GM12878 (cell line): ENCODE measurements around the gene PTPRM. TPM values are rescaled to one million over a fixed set of nuclear protein-coding genes. Genes with fewer than 3 reads are reported as not detected.

ENCODE experiments used
- ATAC-seq: fragments of 200-7000 bp; cut with Tn5 transposase; 3 replicates; pipeline ENCODE4 v1.9.1; 2020; ENCODE audit warnings: mild to moderate bottlenecking, moderate library complexity
- BruUV-seq: library from RNA; stranded (reverse); fragments of 400-500 nt; replicated peaks from 2 replicates; lab custom pipeline; 2021; lab: Mats Ljungman, UMichigan
- CTCF ChIA-PET: fragments of 300-600 bp; sonication (Branson Sonifier 250); formaldehyde crosslinking; extraction: SDS; loops from one replicate; lab custom pipeline; 2021; ENCODE audit warnings: inconsistent platforms; lab: Yijun Ruan, JAX
- POLR2A ChIA-PET: fragments of 350-600 bp; formaldehyde crosslinking; extraction: SDS; loops from one replicate; lab custom pipeline; 2021; ENCODE audit warnings: inconsistent platforms; lab: Charles Lee
- RAD21 ChIA-PET: fragments of 300-600 bp; sonication (Branson Sonifier 250); formaldehyde crosslinking; loops from one replicate; lab custom pipeline; 2023; ENCODE audit warnings: antibody characterized with exemption; ENCODE audit not compliant: unreplicated experiment; lab: Charles Lee
- SMC1A ChIA-PET: fragments of 300-600 bp; sonication (Branson Sonifier 250); formaldehyde crosslinking; loops from one replicate; lab custom pipeline; 2023; ENCODE audit not compliant: unreplicated experiment, uncharacterized antibody; lab: Charles Lee
- DNase-seq: peaks from one replicate; pipeline ENCODE4 v3.0.0-alpha.2; 2011; ENCODE audit warnings: low read depth, low spot score
- FAIRE-seq: peaks from 3 replicates; lab custom pipeline; 2011; peaks lifted over from hg19 to GRCh38; lab: Jason Lieb, UNC
- H2AFZ ChIP-seq: 2 replicates; pipeline ENCODE4 v1.6.0; 2011; ENCODE audit warnings: low read depth, low read length, control low read depth; ENCODE audit not compliant: control insufficient read depth
- H3K27ac ChIP-seq: 2 replicates; pipeline ENCODE4 v1.5.1; 2011; ENCODE audit warnings: control low read depth; ENCODE audit not compliant: control insufficient read depth, insufficient read depth
- H3K27me3 ChIP-seq, 2 experiments: replicated peaks in 1 of 2; 2 replicates each; pipeline versions ENCODE4 v1.6.0 to v1.6.1; 2011; ENCODE audit warnings: low read length in 1 of 2; ENCODE audit not compliant: control insufficient read depth in 2 of 2, insufficient read depth in 2 of 2
- H3K36me3 ChIP-seq, 2 experiments: 2 replicates each; pipeline ENCODE4 v1.5.1; 2011; ENCODE audit warnings: low read length in 1 of 2; ENCODE audit not compliant: control insufficient read depth in 2 of 2, insufficient read depth in 2 of 2
- H3K4me1 ChIP-seq: 2 replicates; pipeline ENCODE4 v1.6.1; 2011; ENCODE audit warnings: mild to moderate bottlenecking, low read length, moderate library complexity, mixed read lengths; ENCODE audit not compliant: control insufficient read depth, insufficient read depth
- H3K4me2 ChIP-seq: 2 replicates; pipeline ENCODE4 v1.6.0; 2011; ENCODE audit warnings: control low read depth; ENCODE audit not compliant: control insufficient read depth, insufficient read depth
- H3K4me3 ChIP-seq: fragments of 200-600 bp; sonication (generic); 2 replicates; pipeline ENCODE4 v1.5.1; 2016
- H3K79me2 ChIP-seq: 2 replicates; pipeline ENCODE4 v1.6.0; 2011; ENCODE audit warnings: low read length; ENCODE audit not compliant: control insufficient read depth, insufficient read depth
- H3K9ac ChIP-seq: 2 replicates; pipeline ENCODE4 v1.8.0; 2011; ENCODE audit warnings: low read length, control low read depth, mixed read lengths; ENCODE audit not compliant: control insufficient read depth, insufficient read depth
- H3K9me3 ChIP-seq: replicated peaks from 3 replicates; pipeline ENCODE4 v1.5.1; 2011; ENCODE audit warnings: mild to moderate bottlenecking, low read length; ENCODE audit not compliant: control insufficient read depth, insufficient read depth
- H4K20me1 ChIP-seq: 2 replicates; pipeline ENCODE4 v1.6.0; 2011; ENCODE audit not compliant: control insufficient read depth, insufficient read depth
- BCL11A ChIP-seq: IDR thresholded peaks from 2 replicates; pipeline ENCODE4 v1.6.1; 2011; ENCODE audit warnings: low read depth, low read length
- CBX5 ChIP-seq: sonication (generic); IDR thresholded peaks from 2 replicates; pipeline ENCODE4 v1.6.1; 2016; ENCODE audit warnings: low read depth, moderate library complexity, mild to moderate bottlenecking, inconsistent platforms
- EP300 ChIP-seq, 2 experiments: fragments of 150-350 bp in 1 of 2; IDR thresholded peaks; 2 replicates each; pipeline ENCODE4 v1.6.1; 2011 to 2012; ENCODE audit warnings: low read depth in 2 of 2, low read length in 2 of 2, borderline replicate concordance in 1 of 2, improper control_type of control experiment in 1 of 2, inconsistent platforms in 1 of 2; ENCODE audit not compliant: control insufficient read depth in 1 of 2
- HCFC1 ChIP-seq: fragments of 150-350 bp; IDR thresholded peaks from 2 replicates; pipeline ENCODE4 v1.6.1; 2014; ENCODE audit warnings: low read length
- HDGF ChIP-seq: fragments of 450-650 bp; IDR thresholded peaks from 2 replicates; pipeline ENCODE4 v1.6.1; 2016; ENCODE audit warnings: antibody characterized with exemption
- NFYA ChIP-seq: IDR thresholded peaks from 2 replicates; pipeline ENCODE4 v1.6.1; 2011; ENCODE audit warnings: low read depth, mild to moderate bottlenecking, low read length, improper control_type of control experiment, borderline replicate concordance
- RB1 ChIP-seq: fragments of 450-650 bp; formaldehyde crosslinking; IDR thresholded peaks from 2 replicates; pipeline ENCODE4 v1.6.1; 2017; ENCODE audit warnings: mild to moderate bottlenecking, borderline replicate concordance
- SMAD1 ChIP-seq: fragments of 450-650 bp; IDR thresholded peaks from 2 replicates; pipeline ENCODE4 v1.6.1; 2018; ENCODE audit warnings: mild to moderate bottlenecking, low read depth; ENCODE audit not compliant: partially characterized antibody
- SMARCA5 ChIP-seq: fragments of 450-650 bp; IDR thresholded peaks from 2 replicates; pipeline ENCODE4 v1.6.1; 2017; ENCODE audit warnings: mild to moderate bottlenecking
- SREBF1 ChIP-seq: IDR thresholded peaks from 2 replicates; pipeline ENCODE4 v1.6.1; 2012; ENCODE audit warnings: mild to moderate bottlenecking, low read length
- STAT1 ChIP-seq: fragments of 450-650 bp; conservative IDR thresholded peaks from 2 replicates; pipeline ENCODE4 v1.6.1; 2014; ENCODE audit warnings: antibody characterized with exemption, mild to moderate bottlenecking
- WGBS: methylation state at CpG from one replicate; pipeline ENCODE4 v1.1.6; 2016; ENCODE audit warnings: low lambda C conversion rate; ENCODE audit not compliant: insufficient replicate concordance, insufficient coverage; ENCODE audit errors: missing lambda C conversion rate; 5-methylcytosine and 5-hydroxymethylcytosine counted together
- in situ Hi-C: fragments of 300-500 bp; cut with MboI; formaldehyde crosslinking; loops from 9 replicates; pipeline ENCODE4 v1.14.3; 2018; ENCODE audit warnings: mixed read lengths
- intact Hi-C: fragments of 100-400 bp; cut with micrococcal nuclease; formaldehyde crosslinking; loops from one replicate; pipeline ENCODE4 v1.14.2; 2022; ENCODE audit not compliant: unreplicated experiment
- polyA plus RNA-seq, 11 experiments: library from polyadenylated mRNA; depleted of rRNA in 4 of 11; unstranded in 6 of 11; stranded (reverse) in 5 of 11; fragments of >200 nt; fragmentation: Nextera tagmentation in 4 of 11; fragmentation: Illumina TruSeq in 1 of 11; extraction: Ambion mirVana in 4 of 11; extraction: Trizol in 1 of 11; gene quantifications; 1 replicate in 1 of 11; 2 replicates in 10 of 11; pipeline versions ENCODE4 v1.2.1 to v1.2.3, GENCODE V29; 2011 to 2016; ENCODE audit warnings: inconsistent platforms in 2 of 11, missing spikeins in 2 of 11, low read depth in 1 of 11
- total RNA-seq, 4 experiments: library from RNA; depleted of rRNA in 3 of 4; stranded (reverse); fragments of >200 nt in 3 of 4; fragmentation: Illumina TruSeq in 1 of 4; extraction: Trizol in 1 of 4; gene quantifications; 2 replicates each; pipeline versions ENCODE4 v1.2.1 to v1.2.3, GENCODE V29; 2013 to 2021
- TF ChIP-seq, protein P1 (sequence below): fragments of 450-650 bp; IDR thresholded peaks from 2 replicates; pipeline ENCODE4 v1.6.1; 2017; ENCODE audit warnings: low read depth, mild to moderate bottlenecking, moderate library complexity
- TF ChIP-seq, protein P2 (sequence below): fragments of 150-350 bp; IDR thresholded peaks from 2 replicates; pipeline ENCODE4 v1.6.1; 2014; ENCODE audit warnings: mild to moderate bottlenecking, low read depth, low read length
- TF ChIP-seq, protein P3 (sequence below): IDR thresholded peaks from 2 replicates; pipeline ENCODE4 v1.6.1; 2012; ENCODE audit warnings: low read length, inconsistent platforms

Gene PTPRM
- total and polyA plus RNA-seq, 10 of the 15 experiments (the other 5 are each of a cell fraction or from before 2014, with no cell fraction given): 0.07 to 22.6 (median 0.60) TPM

DNA sequence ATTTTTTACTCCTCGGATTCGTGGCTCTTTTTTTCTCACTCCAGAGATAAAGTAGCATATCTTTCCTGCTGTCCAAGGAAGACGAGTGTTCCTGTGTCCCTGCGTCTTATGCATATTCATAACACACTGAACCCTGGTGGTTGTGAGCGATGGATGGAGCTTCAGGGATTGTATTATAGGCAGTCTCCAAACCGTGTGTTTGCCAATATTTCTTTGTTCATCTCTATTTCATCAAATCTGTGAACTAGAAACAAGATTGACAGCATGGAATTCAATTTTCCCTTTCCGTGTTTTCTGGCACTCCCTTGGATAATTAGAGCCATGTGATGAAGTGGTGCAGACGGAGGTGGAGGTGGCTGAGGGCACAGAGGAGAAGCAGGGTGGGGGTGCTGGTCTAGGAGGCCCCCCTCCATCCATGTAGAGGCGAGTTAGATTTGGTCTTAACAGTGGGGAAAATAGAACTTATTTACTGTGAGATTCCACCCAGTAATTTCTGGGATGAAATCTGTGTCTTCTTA lies 240.9 kb downstream of the PTPRM start:
- intact Hi-C loops: no loop called here
- RAD21 ChIA-PET: no interaction called here
- DNase-seq: no peak
- Histone ChIP-seq H3K4me3 (no peak overlapping the region), H3K4me2 (no peak overlapping the region), H3K27ac (no peak overlapping the region), H3K9me3 (no peaks in the 10 kb centered on the region), H3K27me3 (no peaks in the 10 kb centered on the region), H3K79me2 (no peaks in the 10 kb centered on the region), H3K9ac (no peak overlapping the region), H3K4me1 (no peaks in the 10 kb centered on the region), H4K20me1 (no peaks in the 10 kb centered on the region), H2AFZ (no peak overlapping the region), H3K36me3 (no peaks in the 10 kb centered on the region)
- no TSS peak for BruUV-seq
- POLR2A ChIA-PET: no interaction called here
- WGBS: 9% methylated on average over 9 of the region's 9 CpGs
- TF ChIP-seq, protein P1, sequence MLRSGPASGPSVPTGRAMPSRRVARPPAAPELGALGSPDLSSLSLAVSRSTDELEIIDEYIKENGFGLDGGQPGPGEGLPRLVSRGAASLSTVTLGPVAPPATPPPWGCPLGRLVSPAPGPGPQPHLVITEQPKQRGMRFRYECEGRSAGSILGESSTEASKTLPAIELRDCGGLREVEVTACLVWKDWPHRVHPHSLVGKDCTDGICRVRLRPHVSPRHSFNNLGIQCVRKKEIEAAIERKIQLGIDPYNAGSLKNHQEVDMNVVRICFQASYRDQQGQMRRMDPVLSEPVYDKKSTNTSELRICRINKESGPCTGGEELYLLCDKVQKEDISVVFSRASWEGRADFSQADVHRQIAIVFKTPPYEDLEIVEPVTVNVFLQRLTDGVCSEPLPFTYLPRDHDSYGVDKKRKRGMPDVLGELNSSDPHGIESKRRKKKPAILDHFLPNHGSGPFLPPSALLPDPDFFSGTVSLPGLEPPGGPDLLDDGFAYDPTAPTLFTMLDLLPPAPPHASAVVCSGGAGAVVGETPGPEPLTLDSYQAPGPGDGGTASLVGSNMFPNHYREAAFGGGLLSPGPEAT: no peak
- TF ChIP-seq, protein P2, sequence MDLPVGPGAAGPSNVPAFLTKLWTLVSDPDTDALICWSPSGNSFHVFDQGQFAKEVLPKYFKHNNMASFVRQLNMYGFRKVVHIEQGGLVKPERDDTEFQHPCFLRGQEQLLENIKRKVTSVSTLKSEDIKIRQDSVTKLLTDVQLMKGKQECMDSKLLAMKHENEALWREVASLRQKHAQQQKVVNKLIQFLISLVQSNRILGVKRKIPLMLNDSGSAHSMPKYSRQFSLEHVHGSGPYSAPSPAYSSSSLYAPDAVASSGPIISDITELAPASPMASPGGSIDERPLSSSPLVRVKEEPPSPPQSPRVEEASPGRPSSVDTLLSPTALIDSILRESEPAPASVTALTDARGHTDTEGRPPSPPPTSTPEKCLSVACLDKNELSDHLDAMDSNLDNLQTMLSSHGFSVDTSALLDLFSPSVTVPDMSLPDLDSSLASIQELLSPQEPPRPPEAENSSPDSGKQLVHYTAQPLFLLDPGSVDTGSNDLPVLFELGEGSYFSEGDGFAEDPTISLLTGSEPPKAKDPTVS: no peak
- TF ChIP-seq STAT1 (no peak), EP300 (IDR thresholded peaks at IDR 0.05; ENCODE audit: borderline replicate concordance in 1 of 2, control insufficient read depth in 1 of 2, low read depth in 2 of 2, low read length in 2 of 2) (no peak), SMAD1 (no peak), HDGF (no peak), SMARCA5 (no peak), HCFC1 (no peak), SREBF1 (no peak), BCL11A (no peak), RB1 (no peak), NFYA (no peak), CBX5 (no peak)
- TF ChIP-seq, protein P3, sequence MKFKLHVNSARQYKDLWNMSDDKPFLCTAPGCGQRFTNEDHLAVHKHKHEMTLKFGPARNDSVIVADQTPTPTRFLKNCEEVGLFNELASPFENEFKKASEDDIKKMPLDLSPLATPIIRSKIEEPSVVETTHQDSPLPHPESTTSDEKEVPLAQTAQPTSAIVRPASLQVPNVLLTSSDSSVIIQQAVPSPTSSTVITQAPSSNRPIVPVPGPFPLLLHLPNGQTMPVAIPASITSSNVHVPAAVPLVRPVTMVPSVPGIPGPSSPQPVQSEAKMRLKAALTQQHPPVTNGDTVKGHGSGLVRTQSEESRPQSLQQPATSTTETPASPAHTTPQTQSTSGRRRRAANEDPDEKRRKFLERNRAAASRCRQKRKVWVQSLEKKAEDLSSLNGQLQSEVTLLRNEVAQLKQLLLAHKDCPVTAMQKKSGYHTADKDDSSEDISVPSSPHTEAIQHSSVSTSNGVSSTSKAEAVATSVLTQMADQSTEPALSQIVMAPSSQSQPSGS: no peak
- ATAC-seq: no peak
- in situ Hi-C loops: no loop called here
- CTCF ChIA-PET: interaction anchor here (1.5 kb wide), 2 partner anchors 8 to 12 kb away, joined by 3 to 4 read pairs; no protein-coding TSS in a partner anchor
- no peak for FAIRE-seq
- SMC1A ChIA-PET: interaction anchor here (1.2 kb wide), 1 partner anchor 18 kb away, joined by 4 read pairs; no protein-coding TSS in a partner anchor
